HEK293 (cell line): ENCODE results near the gene SEMA6A.

Source experiments
- AEBP2 ChIP-seq: fragments of 450-650 bp; formaldehyde crosslinking; IDR thresholded peaks from 2 replicates; pipeline ENCODE4 v1.5.1; 2016; ENCODE audit warnings: missing biosample characterization, missing genetic modification characterization, borderline replicate concordance
- BCL11B ChIP-seq: fragments of 450-650 bp; formaldehyde crosslinking; IDR thresholded peaks from 2 replicates; pipeline ENCODE4 v1.5.1; 2016; ENCODE audit warnings: low read depth, missing biosample characterization, missing genetic modification characterization
- KLF10 ChIP-seq: fragments of 450-650 bp; IDR thresholded peaks from 2 replicates; pipeline ENCODE4 v1.5.1; 2018; ENCODE audit warnings: missing biosample characterization, mild to moderate bottlenecking, missing genetic modification characterization
- MYNN ChIP-seq: fragments of 450-650 bp; formaldehyde crosslinking; IDR thresholded peaks from 2 replicates; pipeline ENCODE4 v1.5.1; 2016; ENCODE audit warnings: missing biosample characterization, missing genetic modification characterization, borderline replicate concordance
- REPIN1 ChIP-seq: fragments of 450-650 bp; formaldehyde crosslinking; IDR thresholded peaks from 2 replicates; pipeline ENCODE4 v1.5.1; 2017; ENCODE audit warnings: missing biosample characterization, missing genetic modification characterization, low read depth
- TCF7L2 ChIP-seq: IDR thresholded peaks from 2 replicates; pipeline ENCODE4 v1.6.1; 2011; ENCODE audit warnings: low read depth, mild to moderate bottlenecking, inconsistent platforms, low read length, moderate library complexity, borderline replicate concordance
- ZBTB11 ChIP-seq: fragments of 450-650 bp; formaldehyde crosslinking; conservative IDR thresholded peaks from 2 replicates; pipeline ENCODE4 v1.5.1; 2016; ENCODE audit warnings: low read depth, missing biosample characterization, missing genetic modification characterization
- ZBTB48 ChIP-seq: fragments of 450-650 bp; formaldehyde crosslinking; IDR thresholded peaks from 2 replicates; pipeline ENCODE4 v1.5.1; 2016; ENCODE audit warnings: missing biosample characterization, missing genetic modification characterization
- ZBTB7A ChIP-seq: fragments of 450-650 bp; formaldehyde crosslinking; IDR thresholded peaks from 2 replicates; pipeline ENCODE4 v1.5.1; 2016; ENCODE audit warnings: low read depth, missing biosample characterization, missing genetic modification characterization
- ZNF146 ChIP-seq: fragments of 450-650 bp; formaldehyde crosslinking; IDR thresholded peaks from 2 replicates; pipeline ENCODE4 v1.5.1; 2016; ENCODE audit warnings: missing biosample characterization, missing genetic modification characterization
- ZNF202 ChIP-seq: fragments of 450-650 bp; formaldehyde crosslinking; IDR thresholded peaks from 2 replicates; pipeline ENCODE4 v1.5.1; 2016; ENCODE audit warnings: missing biosample characterization, missing genetic modification characterization, borderline replicate concordance
- ZNF266 ChIP-seq: fragments of 450-650 bp; formaldehyde crosslinking; IDR thresholded peaks from 2 replicates; pipeline ENCODE4 v1.5.1; 2016; ENCODE audit warnings: missing biosample characterization, missing genetic modification characterization, low read depth
- ZNF426 ChIP-seq: fragments of 450-650 bp; formaldehyde crosslinking; IDR thresholded peaks from 2 replicates; pipeline ENCODE4 v1.5.1; 2017; ENCODE audit warnings: missing biosample characterization, missing genetic modification characterization, mild to moderate bottlenecking, inconsistent platforms, moderate library complexity
- ZNF433 ChIP-seq: fragments of 450-650 bp; formaldehyde crosslinking; IDR thresholded peaks from 2 replicates; pipeline ENCODE4 v1.5.1; 2016; ENCODE audit warnings: missing biosample characterization, missing genetic modification characterization, low read depth
- ZNF514 ChIP-seq: fragments of 450-650 bp; formaldehyde crosslinking; IDR thresholded peaks from 2 replicates; pipeline ENCODE4 v1.5.1; 2016; ENCODE audit warnings: missing biosample characterization, missing genetic modification characterization
- ZNF529 ChIP-seq: fragments of 450-650 bp; formaldehyde crosslinking; IDR thresholded peaks from 2 replicates; pipeline ENCODE4 v1.5.1; 2017; ENCODE audit warnings: missing genetic modification characterization, missing biosample characterization; ENCODE audit not compliant: insufficient replicate concordance
- ZNF530 ChIP-seq: fragments of 450-650 bp; formaldehyde crosslinking; IDR thresholded peaks from 2 replicates; pipeline ENCODE4 v1.5.1; 2016; ENCODE audit warnings: low read depth, missing biosample characterization, missing genetic modification characterization
- ZNF580 ChIP-seq: fragments of 450-650 bp; formaldehyde crosslinking; IDR thresholded peaks from 2 replicates; pipeline ENCODE4 v1.5.1; 2016; ENCODE audit warnings: missing biosample characterization, missing genetic modification characterization
- ZNF654 ChIP-seq: fragments of 450-650 bp; formaldehyde crosslinking; IDR thresholded peaks from 2 replicates; pipeline ENCODE4 v1.5.1; 2016; ENCODE audit warnings: low read depth, missing biosample characterization, missing genetic modification characterization
- ZNF664 ChIP-seq: fragments of 450-650 bp; formaldehyde crosslinking; IDR thresholded peaks from 2 replicates; pipeline ENCODE4 v1.5.1; 2016; ENCODE audit warnings: missing biosample characterization, missing genetic modification characterization
- ZNF670 ChIP-seq: fragments of 450-650 bp; formaldehyde crosslinking; IDR thresholded peaks from 2 replicates; pipeline ENCODE4 v1.5.1; 2016; ENCODE audit warnings: missing biosample characterization, missing genetic modification characterization, low read depth
- ZNF704 ChIP-seq: fragments of 450-650 bp; formaldehyde crosslinking; IDR thresholded peaks from 2 replicates; pipeline ENCODE4 v1.5.1; 2016; ENCODE audit warnings: missing biosample characterization, missing genetic modification characterization
- ZNF837 ChIP-seq: fragments of 450-650 bp; formaldehyde crosslinking; IDR thresholded peaks from 2 replicates; pipeline ENCODE4 v1.5.1; 2016; ENCODE audit warnings: missing biosample characterization, missing genetic modification characterization
- TF ChIP-seq, protein P1 (sequence below): fragments of 450-650 bp; formaldehyde crosslinking; IDR thresholded peaks from 2 replicates; pipeline ENCODE4; 2016; ENCODE audit warnings: missing biosample characterization, missing genetic modification characterization
- TF ChIP-seq, protein P2 (sequence below): fragments of 450-650 bp; formaldehyde crosslinking; IDR thresholded peaks from 2 replicates; pipeline ENCODE4 v1.5.1; 2016; ENCODE audit warnings: missing biosample characterization, missing genetic modification characterization
- TF ChIP-seq, protein P3 (sequence below): fragments of 450-650 bp; formaldehyde crosslinking; IDR thresholded peaks from 2 replicates; pipeline ENCODE4 v1.5.1; 2016; ENCODE audit warnings: missing biosample characterization, missing genetic modification characterization, low read depth

Gene SEMA6A

DNA sequence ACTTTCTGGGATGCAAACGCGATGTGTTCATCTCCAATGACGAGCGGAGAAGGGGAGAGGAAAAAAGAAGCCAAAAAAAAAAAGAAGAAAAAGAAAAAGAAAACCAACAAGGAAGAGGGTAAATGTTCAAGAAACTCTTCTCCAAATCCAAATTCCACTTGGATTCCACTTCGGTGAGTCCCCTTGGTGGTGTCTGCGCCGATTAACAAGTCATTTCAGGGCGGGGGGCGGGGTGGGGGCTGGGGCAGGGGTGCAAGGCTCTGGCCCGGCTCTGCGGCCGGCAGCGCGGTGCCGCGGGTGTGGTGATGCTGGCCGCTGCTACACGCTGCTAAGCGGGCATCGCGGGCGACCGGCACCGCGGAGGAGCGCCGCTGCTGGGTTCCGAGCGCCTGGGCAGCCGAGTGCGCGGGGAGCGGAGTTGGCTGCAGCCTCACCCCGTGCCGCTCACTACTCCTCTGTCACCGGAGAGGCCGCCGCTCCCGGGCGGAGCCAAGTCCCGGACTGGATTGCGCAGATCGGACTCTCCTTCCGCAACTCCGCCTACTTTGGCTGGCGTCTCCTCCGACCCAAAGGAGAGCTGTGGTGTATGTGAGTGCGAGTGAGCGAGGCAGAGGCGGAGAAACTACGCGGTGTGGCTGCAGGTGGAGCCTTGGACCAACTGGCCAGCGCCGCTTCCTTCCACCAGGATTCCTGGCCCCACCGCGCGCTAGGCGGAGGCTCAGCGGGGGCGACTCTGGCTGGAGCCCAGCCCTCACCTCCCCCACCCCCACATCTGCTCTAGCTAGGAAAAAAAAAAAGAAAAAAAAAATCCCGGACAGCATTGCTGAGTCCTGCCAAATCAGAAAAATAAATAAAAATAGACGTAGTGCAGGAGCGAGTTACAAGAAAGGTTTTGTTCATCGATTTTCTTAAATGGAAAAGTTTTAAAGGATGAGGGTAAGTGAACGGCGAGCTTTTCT, at the start of gene SEMA6A (continued):
- TF ChIP-seq ZNF704 (tag by site-specific recombination) (no peak), ZBTB48 (tag by site-specific recombination) (peak; percentile 41; the same call in 1 of the 2 replicates), ZBTB7A (tag by site-specific recombination) (peak; percentile 89), ZNF426 (tag by site-specific recombination) (no peak), ZNF202 (tag by site-specific recombination) (no peak), ZNF433 (tag by site-specific recombination) (no peak), ZNF654 (0 out of 2 replicates have a peak, but pooled peaks have one; percentile 19), BCL11B (tag by site-specific recombination) (peak; percentile 92), MYNN (tag by site-specific recombination) (peak; percentile 57; the same call in 1 of the 2 replicates), ZNF837 (tag by site-specific recombination) (peak; percentile 78; the same call in 1 of the 2 replicates), TCF7L2 (no peak), ZNF580 (tag by site-specific recombination) (peak; percentile 96), ZNF664 (tag by site-specific recombination) (peak; percentile 68; the same call in 1 of the 2 replicates), REPIN1 (peak; percentile 80; the same call in 1 of the 2 replicates), ZNF530 (tag by site-specific recombination) (no peak), ZNF146 (tag by site-specific recombination) (peak; percentile 60), AEBP2 (tag by site-specific recombination) (no peak), KLF10 (peak; percentile 81), ZNF670 (no peak), ZBTB11 (0 out of 2 replicates have a peak, but pooled peaks have one; percentile 31), ZNF514 (tag by site-specific recombination) (no peak), ZNF266 (tag by site-specific recombination) (no peak), ZNF529 (tag by site-specific recombination) (no peak)
- TF ChIP-seq, protein P1, sequence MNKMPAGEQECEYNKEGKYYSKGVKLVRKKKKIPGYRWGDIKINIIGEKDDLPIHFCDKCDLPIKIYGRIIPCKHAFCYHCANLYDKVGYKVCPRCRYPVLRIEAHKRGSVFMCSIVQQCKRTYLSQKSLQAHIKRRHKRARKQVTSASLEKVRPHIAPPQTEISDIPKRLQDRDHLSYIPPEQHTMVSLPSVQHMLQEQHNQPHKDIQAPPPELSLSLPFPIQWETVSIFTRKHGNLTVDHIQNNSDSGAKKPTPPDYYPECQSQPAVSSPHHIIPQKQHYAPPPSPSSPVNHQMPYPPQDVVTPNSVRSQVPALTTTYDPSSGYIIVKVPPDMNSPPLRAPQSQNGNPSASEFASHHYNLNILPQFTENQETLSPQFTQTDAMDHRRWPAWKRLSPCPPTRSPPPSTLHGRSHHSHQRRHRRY: no peak
- TF ChIP-seq, protein P2, sequence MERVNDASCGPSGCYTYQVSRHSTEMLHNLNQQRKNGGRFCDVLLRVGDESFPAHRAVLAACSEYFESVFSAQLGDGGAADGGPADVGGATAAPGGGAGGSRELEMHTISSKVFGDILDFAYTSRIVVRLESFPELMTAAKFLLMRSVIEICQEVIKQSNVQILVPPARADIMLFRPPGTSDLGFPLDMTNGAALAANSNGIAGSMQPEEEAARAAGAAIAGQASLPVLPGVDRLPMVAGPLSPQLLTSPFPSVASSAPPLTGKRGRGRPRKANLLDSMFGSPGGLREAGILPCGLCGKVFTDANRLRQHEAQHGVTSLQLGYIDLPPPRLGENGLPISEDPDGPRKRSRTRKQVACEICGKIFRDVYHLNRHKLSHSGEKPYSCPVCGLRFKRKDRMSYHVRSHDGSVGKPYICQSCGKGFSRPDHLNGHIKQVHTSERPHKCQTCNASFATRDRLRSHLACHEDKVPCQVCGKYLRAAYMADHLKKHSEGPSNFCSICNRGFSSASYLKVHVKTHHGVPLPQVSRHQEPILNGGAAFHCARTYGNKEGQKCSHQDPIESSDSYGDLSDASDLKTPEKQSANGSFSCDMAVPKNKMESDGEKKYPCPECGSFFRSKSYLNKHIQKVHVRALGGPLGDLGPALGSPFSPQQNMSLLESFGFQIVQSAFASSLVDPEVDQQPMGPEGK (tag by site-specific recombination): peak; percentile 97
- TF ChIP-seq, protein P3, sequence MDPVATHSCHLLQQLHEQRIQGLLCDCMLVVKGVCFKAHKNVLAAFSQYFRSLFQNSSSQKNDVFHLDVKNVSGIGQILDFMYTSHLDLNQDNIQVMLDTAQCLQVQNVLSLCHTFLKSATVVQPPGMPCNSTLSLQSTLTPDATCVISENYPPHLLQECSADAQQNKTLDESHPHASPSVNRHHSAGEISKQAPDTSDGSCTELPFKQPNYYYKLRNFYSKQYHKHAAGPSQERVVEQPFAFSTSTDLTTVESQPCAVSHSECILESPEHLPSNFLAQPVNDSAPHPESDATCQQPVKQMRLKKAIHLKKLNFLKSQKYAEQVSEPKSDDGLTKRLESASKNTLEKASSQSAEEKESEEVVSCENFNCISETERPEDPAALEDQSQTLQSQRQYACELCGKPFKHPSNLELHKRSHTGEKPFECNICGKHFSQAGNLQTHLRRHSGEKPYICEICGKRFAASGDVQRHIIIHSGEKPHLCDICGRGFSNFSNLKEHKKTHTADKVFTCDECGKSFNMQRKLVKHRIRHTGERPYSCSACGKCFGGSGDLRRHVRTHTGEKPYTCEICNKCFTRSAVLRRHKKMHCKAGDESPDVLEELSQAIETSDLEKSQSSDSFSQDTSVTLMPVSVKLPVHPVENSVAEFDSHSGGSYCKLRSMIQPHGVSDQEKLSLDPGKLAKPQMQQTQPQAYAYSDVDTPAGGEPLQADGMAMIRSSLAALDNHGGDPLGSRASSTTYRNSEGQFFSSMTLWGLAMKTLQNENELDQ (tag by site-specific recombination): no peak
